GM10266 (cell line): ENCODE measurements around the gene VDAC1.

ENCODE experiments used
- DNase-seq: peaks from one replicate; pipeline ENCODE4 v3.0.0; 2012; ENCODE audit errors: extremely low spot score
- CTCF ChIP-seq: IDR thresholded peaks from 2 replicates; pipeline ENCODE4 v1.5.1; 2012; ENCODE audit warnings: mild to moderate bottlenecking, low read depth; ENCODE audit not compliant: control insufficient read depth, insufficient read depth; ENCODE audit errors: missing control alignments

The VDAC1 gene

DNA sequence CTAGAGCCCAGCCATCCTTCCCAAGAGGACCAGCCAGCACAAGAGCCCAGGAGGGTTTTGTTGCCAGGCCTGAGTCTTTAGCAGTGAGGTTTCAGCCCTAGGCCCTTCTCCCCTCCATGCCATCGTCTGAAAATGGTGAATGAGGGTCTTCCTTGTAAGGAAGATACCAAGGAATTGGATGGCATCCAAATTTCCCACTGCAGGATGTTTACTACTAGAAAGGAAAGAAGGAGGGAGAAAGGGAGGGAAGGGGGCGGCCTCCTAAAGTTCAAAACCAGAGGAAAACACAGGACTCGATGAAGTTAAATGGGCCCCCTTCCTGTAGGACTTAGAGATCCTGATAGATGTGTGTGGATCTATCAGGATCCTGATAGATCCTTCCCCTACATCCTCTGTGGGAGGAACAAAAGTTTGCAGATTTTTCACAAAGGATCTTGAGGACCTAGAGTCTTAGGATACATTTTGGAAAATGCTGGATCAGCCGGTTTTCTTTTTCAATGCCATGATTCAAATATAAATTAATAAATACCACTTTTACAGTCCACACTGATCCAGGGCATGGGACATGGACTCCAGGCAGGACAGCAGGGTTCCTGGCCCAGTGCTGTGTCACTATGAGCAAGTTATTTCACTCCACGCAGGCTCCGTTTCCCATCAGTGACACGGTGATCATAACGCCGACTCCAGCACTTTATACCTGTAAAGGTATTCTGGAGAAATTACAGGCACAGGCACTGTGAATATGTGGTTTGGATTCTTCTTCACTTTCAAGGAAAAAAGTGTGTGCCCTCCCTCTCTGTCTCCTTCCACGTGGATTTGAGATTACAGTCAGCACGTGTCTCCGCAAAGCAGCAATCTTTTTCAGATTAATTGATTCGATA, 77.2 kb downstream of the VDAC1 start:
- TF ChIP-seq CTCF, result no peak
- no peak for DNase-seq

- no peak for TF ChIP-seq CTCF
- DNase-seq, result no peak
Measured at GRCh38 chr5:133926489-133927299, 78.1 kb downstream of the VDAC1 start.

GRCh38 chr5:133925866-133926488, 78.8 kb downstream of the VDAC1 start:
- no peak for TF ChIP-seq CTCF
- no peak for DNase-seq

GRCh38 chr5:133925269-133925668, 79.5 kb downstream of the VDAC1 start:
- TF ChIP-seq CTCF, result no peak
- no peak for DNase-seq

GRCh38 chr5:133924221-133924920, 80.4 kb downstream of the VDAC1 start:
- DNase-seq, result no peak
- TF ChIP-seq CTCF, result no peak

- DNase-seq, result no peak
- no peak for TF ChIP-seq CTCF
Measured at GRCh38 chr5:133921979-133922378, 82.8 kb downstream of the VDAC1 start.
